AG04449 (cell line): ENCODE measurements around the gene HACD1.

ENCODE experiments used
- CTCF ChIA-PET: fragments of 350-600 bp; formaldehyde crosslinking; extraction: SDS; loops from one replicate; lab custom pipeline; 2021; ENCODE audit warnings: antibody characterized with exemption; lab: Yijun Ruan, JAX
- POLR2A ChIA-PET: fragments of 400-600, 350-600 bp; formaldehyde crosslinking; extraction: SDS; loops from one replicate; lab custom pipeline; 2020; ENCODE audit warnings: antibody characterized with exemption, inconsistent platforms; lab: Yijun Ruan, JAX
- DNase-seq: peaks from one replicate; pipeline ENCODE4 v3.0.0-alpha.2; 2010; ENCODE audit warnings: low read depth, low spot score
- H3K4me3 ChIP-seq: 2 replicates; pipeline ENCODE4 v1.5.1; 2011; ENCODE audit warnings: low read depth, mild to moderate bottlenecking, control low read depth, low read length
- TF ChIP-seq, protein P1 (sequence below): IDR thresholded peaks from one replicate; pipeline ENCODE4 v1.5.1; 2011; ENCODE audit warnings: mild to moderate bottlenecking, moderate library complexity, low read length, control low read depth, inconsistent platforms; ENCODE audit not compliant: insufficient read depth; ENCODE audit errors: missing control alignments

The HACD1 gene

GRCh38 chr10:17651896-17652295 lies 34.7 kb upstream of the HACD1 start:
- no peak overlapping the region for H3K4me3 ChIP-seq
- TF ChIP-seq, protein P1, sequence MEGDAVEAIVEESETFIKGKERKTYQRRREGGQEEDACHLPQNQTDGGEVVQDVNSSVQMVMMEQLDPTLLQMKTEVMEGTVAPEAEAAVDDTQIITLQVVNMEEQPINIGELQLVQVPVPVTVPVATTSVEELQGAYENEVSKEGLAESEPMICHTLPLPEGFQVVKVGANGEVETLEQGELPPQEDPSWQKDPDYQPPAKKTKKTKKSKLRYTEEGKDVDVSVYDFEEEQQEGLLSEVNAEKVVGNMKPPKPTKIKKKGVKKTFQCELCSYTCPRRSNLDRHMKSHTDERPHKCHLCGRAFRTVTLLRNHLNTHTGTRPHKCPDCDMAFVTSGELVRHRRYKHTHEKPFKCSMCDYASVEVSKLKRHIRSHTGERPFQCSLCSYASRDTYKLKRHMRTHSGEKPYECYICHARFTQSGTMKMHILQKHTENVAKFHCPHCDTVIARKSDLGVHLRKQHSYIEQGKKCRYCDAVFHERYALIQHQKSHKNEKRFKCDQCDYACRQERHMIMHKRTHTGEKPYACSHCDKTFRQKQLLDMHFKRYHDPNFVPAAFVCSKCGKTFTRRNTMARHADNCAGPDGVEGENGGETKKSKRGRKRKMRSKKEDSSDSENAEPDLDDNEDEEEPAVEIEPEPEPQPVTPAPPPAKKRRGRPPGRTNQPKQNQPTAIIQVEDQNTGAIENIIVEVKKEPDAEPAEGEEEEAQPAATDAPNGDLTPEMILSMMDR = no peak
- DNase-seq = no peak
- ChIA-PET CTCF (no interaction called here), POLR2A (no interaction called here)

- POLR2A ChIA-PET = interaction anchor here (0.7 kb wide), 1 partner anchor 23 kb away, joined by 3 read pairs; no protein-coding TSS in a partner anchor
These were observed 33.2 kb upstream of the HACD1 start for GRCh38 chr10:17650416-17650815.

GRCh38 chr10:17649836-17650235 lies 32.7 kb upstream of the HACD1 start:
- CTCF ChIA-PET = interaction anchor here (0.6 kb wide), 1 partner anchor 12 kb away, joined by 3 read pairs; no protein-coding TSS in a partner anchor
- TF ChIP-seq, protein P1 = no peak
- POLR2A ChIA-PET = interaction anchor here (0.7 kb wide), 1 partner anchor 24 kb away, joined by 3 read pairs; no protein-coding TSS in a partner anchor
- no peak overlapping the region for H3K4me3 ChIP-seq
- no peak for DNase-seq

More at GRCh38 chr10:17650416-17650815, 33.2 kb upstream of the HACD1 start:
- no peak for DNase-seq
- TF ChIP-seq, protein P1 = no peak
- CTCF ChIA-PET = interaction anchor here (0.6 kb wide), 1 partner anchor 11 kb away, joined by 3 read pairs; no protein-coding TSS in a partner anchor
- no peak overlapping the region for H3K4me3 ChIP-seq

- TF ChIP-seq, protein P1 = no peak
- H3K4me3 ChIP-seq = no peak overlapping the region
- ChIA-PET POLR2A (no interaction called here), CTCF (interaction anchor here (1.3 kb wide), 1 partner anchor 15 kb away, joined by 3 read pairs; no protein-coding TSS in a partner anchor)
- no peak for DNase-seq
These were observed 31.9 kb upstream of the HACD1 start for GRCh38 chr10:17649052-17649451.

DNA sequence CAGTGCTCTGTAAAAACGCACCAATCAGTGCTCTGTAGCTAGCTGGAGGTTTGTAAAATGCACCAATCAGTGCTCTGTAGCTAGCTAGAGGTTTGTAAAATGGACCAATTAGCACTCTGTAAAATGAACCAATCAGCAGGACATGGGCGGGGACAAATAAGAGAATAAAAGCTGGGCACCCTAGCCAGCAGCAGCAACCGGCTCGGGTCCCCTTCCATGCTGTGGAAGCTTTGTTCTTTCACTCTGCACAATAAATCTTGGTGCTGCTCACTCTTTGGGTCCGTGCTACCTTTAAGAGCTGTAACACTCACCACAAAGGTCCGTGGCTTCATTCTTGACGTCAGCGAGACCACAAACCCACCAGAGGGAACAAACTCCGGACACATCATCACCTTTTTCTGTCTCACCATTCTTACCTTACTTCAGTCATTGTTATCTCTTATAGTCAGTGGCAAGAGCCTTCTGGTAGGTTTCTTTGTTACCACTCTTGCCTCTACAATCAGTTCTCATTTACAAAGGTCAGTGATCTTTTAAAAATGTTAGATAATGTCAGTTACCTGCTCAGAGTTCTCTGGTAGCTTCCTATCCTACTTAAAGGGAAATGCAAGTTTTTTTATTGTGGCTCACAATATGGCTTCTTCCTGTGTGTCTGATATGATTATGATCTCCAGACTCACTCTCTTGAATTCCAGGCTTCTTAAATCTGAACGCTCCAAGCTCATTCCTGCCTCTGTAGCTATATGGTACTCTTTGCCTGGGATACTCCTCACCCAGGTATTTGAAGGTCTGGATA lies 31.3 kb upstream of the HACD1 start:
- POLR2A ChIA-PET = interaction anchor here (0.8 kb wide), 1 partner anchor 10 kb away, joined by 3 read pairs; no protein-coding TSS in a partner anchor
- no peak for DNase-seq
- CTCF ChIA-PET = interaction anchor here (1.3 to 1.6 kb wide), 3 partner anchors 9 to 94 kb away, joined by 3 to 4 read pairs (median 4); no protein-coding TSS in a partner anchor
- TF ChIP-seq, protein P1 = no peak
- H3K4me3 ChIP-seq = no peak overlapping the region

GRCh38 chr10:17647326-17647725 lies 30.2 kb upstream of the HACD1 start:
- no peak overlapping the region for H3K4me3 ChIP-seq
- POLR2A ChIA-PET = interaction anchor here (0.8 kb wide), 1 partner anchor 12 kb away, joined by 3 read pairs; no protein-coding TSS in a partner anchor
- TF ChIP-seq, protein P1 = no peak
- CTCF ChIA-PET = interaction anchor here (1.4 to 1.6 kb wide), 2 partner anchors 11 to 95 kb away, joined by 4 read pairs; no protein-coding TSS in a partner anchor
- DNase-seq = no peak
